KG1 (cell line): ENCODE measurements around the gene FAM184A.
"Not testable (repeated sequence)": the region's sequence is repeated elsewhere in the genome, so short reads cannot be mapped to it uniquely, and the experiment has no call there.

ENCODE experiments used
- DNase-seq: peaks from one replicate; lab custom pipeline; 2025; lab: John Stamatoyannopoulos, UW

Gene FAM184A

DNA sequence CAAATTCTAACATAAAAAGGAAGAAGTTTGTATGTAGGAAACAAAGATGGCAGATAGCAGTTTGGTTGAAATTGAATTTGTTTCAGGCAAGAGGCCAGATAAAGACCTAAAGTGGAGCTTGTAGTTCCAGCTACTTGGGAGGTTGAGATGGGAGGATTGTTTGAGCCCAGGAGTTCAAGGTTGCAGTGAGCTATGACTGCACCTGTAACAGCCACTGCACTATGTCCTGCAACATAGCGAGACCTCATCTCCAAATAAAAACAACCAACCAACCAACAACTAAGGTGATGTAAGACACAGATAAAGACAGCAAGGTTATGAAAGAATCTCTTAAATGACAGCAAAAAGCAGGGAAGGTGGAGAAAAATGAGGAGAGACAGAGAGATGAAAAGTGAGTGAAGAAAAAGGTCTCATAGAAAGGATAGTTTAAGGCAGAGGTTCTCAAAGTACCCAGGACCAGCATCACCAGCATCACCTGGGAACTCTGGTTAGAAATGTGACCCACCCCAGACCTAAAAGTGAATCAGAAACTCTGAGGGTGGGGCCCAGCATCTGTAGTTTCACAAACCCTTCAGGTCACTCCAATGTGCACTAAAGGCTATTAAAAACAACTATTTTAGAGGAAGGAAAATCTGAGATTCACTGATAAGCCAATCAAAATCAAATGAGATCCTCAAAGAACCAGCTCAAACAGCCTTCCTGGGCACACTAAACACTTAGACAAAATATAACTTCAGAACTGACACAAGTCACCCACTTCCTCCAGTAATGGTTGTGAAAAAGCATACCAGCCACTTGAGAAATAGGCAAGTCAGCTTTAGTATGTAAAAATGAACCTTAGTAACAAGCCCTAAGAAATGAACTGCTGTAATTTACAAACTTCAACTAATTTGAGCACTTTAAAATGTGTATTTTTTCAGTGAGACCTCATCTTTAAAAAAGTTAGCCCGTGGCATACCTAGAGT is 57.6 kb downstream of the FAM184A start:
- DNase-seq = no peak

GRCh38 chr6:119015165-119015564 is 63.3 kb downstream of the FAM184A start:
- DNase-seq = not testable (repeated sequence)

DNA sequence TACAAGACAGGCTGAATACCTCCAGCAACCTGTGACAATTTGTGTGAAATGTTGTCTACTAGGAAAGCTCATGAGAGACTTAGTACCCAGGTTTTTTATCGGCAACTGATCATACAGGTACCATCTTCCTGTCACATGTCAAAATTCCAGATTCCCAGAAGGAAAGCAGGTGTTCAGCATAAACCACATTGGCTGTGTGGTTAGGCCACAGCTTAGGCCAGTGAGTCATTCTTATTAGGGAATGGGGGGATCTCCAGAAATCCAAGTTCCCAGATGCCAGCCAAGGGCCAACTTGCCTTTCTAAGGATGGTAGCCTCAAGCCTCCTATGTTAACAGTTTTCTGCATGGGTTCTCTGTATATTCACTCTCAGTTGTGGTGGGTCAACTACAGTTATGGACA is 65.9 kb downstream of the FAM184A start:
- no peak for DNase-seq

DNA sequence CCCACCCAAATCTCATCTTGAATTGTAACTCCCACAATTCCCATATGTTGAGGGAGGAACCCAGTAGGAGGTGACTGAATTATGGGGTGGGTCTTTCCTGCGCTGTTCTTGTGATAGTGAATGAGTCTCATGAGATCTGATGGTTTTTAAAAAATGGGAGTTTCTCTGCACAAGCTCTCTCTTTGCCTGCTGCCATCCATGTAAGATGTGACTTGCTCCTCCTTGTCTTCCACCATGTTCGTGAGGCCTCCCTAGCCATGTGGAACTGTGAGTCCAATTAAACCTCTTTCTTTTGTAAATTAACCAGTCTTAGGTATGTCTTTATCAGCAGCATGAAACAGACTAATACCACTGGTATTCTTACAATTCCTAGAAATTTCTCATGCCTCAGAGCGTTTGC is 69.2 kb downstream of the FAM184A start:
- not testable (repeated sequence) for DNase-seq

DNA sequence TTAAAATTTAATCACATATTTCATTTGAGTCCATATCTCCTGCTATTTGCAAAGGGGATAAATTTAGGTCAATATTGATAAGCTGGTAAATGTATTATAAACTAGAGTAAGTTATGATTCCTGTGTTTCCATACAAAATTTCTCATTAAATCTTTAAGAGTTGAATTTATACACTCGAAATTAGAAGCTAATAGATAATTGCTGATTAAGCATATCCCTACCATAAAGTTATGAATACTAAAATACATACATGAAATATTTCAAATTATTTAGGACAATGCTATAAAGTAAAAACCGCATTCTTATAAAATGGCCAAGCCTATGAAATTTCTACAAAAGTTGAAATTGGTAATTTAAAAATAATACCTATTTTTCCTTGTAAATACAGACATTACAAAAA is 71.5 kb downstream of the FAM184A start:
- no peak for DNase-seq

DNA sequence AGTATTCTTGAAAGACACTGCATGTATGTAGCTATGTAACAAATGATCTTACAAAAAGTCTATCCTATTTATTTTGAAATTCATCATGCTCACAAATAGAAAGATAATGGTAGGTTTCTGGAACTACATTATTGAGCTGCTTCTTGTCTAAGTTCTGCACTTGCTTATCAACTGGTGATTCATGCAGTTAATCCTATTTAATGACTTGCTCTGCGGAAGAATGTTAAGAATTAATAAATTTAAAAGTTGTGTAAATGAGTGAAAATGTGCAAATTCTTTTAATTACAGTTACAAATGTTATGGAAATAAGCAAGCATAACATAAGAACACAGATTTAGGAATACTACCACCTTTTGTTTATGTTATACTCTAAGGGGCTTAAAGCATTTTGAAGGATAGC is 76.4 kb downstream of the FAM184A start:
- DNase-seq = no peak

GRCh38 chr6:118999494-119000040 is 78.9 kb downstream of the FAM184A start:
- DNase-seq = no peak

- not testable (repeated sequence) for DNase-seq
These were observed 81.0 kb downstream of the FAM184A start for GRCh38 chr6:118997426-118997825.

DNA sequence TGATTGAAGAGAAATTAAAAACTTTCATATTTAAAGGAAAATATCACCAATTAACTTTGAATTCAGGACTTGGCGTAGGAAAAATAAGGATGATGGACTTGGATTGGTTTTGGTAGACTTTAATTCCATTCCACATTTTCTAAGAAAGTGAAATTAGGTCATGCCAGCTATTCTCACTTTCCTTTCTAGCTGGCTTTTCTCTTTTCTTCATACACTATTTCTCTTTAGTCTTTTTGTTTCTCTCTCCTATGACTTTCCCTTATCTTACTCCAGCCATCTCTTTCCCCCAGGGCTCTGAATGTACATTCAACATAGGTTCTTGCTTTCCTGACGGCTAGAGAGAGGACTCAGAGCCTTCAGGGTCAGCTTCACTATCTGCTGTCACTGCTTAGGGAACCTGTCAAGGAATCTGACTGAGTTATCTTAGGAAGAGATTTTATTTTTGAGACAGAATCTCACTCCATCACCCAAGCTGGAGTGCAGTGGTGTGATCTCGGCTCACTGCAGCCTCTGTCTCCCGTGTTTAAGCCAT is 82.1 kb downstream of the FAM184A start:
- no peak for DNase-seq

DNA sequence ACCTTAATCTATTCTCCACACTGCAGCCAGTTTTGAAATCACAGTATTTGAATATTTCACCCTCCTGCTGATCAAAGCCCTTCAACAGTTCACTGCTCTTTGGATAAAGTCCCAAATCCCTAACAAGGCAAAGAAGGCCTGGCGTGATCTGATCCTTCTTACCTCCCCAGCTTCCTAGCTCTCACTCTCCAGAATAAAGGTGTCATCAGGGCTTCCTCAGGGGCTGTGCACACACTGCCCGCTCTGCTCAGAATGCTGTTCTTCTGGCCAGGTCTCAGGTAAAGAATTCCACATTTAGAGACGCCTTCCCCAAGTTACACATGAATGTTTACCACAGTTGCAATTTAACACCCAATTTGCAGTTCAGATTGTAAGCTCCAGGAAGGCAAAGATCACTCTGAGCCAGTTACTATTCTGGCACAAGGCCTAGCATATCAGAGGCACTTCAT is 84.6 kb downstream of the FAM184A start:
- no peak for DNase-seq

DNA sequence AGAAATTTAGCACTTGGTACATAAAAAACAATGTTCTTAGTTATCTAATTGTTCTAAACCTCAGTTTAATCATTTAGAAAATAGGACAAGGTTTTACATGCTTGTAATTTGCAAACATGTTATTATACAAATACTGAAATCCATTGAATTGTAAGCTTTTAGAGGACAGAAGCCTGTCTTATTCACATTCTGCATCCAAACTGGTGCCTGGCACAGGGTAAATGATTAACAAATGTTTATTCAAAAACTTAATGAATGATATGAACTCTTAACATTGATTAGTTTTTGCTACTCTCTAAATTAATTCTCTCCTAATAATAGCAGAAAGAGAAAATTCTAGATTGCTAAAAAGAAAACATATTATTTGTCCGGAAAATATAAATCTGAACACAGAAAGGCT is 85.1 kb downstream of the FAM184A start:
- DNase-seq = no peak

DNA sequence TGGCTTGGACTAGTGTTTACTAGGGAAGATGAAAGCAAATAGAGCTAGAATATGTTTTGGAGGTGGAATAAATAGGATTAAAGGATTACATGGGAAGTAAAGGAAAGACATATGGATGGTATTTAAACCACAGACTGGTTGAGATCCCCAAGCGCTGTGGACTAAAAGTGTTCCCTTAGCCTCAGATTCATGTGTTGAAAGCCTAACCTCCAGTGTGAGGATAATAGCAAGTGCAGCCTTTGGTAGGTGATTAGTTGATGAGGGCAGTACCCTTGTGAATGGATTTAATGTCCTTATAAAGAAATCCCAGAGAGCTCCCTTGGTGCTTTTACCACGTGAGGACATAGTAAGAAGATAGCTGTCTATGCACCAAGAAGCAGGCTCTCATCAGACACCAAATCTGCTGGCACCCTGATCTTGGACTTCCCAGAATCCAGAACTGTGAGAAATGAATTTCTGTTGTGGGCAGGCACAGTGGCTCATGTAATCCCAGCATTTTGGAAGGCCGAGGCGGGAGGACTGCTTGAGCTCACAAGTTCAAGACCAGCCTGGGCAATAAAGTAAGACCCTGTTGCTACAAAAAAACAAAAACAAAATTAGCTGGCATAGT is 86.2 kb downstream of the FAM184A start:
- DNase-seq = no peak

GRCh38 chr6:118986312-118986711 is 92.2 kb downstream of the FAM184A start:
- no peak for DNase-seq

DNA sequence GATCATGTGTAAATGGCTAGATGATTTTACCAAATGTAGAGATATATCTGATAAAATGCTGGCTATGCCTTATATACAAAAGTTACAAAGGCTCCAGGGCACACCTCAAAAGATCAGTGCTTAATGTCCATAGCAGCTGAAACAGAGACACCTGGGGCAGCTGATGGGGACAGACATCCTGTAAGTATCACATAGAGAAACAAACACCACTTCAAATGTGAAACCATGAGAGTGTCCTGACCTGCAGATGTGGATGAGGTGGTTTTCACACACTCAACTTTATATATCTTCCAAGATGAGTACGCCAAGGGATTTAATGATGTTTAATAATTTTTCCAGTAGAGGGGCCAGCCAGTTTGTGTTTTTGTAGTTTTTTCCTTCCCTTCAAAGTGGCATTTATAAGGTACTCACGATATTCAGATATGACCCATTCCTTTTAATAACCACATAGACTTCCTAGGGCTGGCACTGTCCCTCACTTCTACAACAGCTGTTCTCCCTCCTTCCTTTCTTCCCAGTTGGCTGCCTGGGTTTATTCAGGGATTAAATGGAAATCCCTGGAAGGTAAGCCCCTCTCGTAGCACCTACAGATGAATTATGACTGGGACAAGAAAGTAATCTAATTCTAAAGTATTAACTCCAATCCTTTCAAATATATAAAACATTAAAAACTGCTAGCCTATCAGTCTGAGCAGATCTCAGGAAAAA is 93.2 kb downstream of the FAM184A start:
- no peak for DNase-seq

GRCh38 chr6:118984342-118984741 is 94.1 kb downstream of the FAM184A start:
- DNase-seq = no peak

GRCh38 chr6:118982575-118982911 is 95.9 kb downstream of the FAM184A start:
- DNase-seq = no peak

DNA sequence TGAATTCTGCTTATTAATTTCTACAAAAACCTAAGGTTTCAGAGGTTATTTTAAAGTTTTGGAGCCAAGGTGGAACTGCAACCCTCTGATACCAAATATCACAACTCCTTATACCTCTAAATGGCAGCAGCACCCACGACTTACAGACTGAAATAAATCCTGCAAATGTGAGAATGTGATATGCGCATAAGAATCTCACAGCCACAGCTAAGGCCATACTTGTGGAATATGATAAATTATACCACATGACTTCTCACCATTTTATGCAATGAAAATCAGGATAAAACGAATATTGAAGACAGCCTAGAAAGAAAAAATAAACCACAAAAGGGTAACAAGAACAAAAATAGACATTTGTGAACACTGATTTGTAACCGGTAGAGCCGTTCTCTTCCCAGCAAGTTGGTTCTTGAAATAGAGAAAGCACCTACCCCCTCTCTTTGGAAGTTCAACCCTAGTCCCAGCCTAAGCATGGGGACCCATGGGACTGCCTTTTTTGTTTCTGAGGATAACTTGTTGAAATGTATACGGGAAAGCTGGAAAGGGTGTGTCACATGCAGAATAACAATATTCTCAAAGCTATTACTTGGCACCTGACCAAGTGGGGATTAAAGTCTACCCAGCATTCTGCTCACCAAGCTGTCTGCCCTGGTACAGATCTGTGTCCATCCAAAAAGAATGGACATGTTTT is 96.4 kb downstream of the FAM184A start:
- DNase-seq = no peak

GRCh38 chr6:118980063-118980462 is 98.4 kb downstream of the FAM184A start:
- no peak for DNase-seq

DNA sequence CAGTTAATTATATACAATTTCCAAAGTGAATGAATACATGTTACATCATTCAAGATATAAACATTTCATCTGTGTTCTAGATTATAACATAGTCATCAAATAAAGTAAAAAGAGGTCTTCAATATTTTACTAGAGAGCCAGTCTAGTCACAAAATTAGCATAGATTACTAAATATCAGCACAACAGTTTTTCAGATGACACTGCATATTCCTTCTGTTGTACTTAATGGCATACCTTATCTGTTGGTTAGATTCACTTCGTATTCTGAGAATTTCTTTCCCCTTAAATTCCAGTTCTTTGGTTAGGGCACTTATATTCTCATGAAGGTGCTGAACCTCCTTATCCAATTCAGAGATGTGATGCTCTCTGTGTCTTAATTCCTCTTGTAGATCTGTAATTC is 103.7 kb downstream of the FAM184A start:
- DNase-seq = no peak

GRCh38 chr6:118971682-118972081 is 106.8 kb downstream of the FAM184A start:
- no peak for DNase-seq

- DNase-seq = no peak
These were observed 107.6 kb downstream of the FAM184A start for GRCh38 chr6:118970866-118971265.

GRCh38 chr6:118968416-118968815 is 110.0 kb downstream of the FAM184A start:
- no peak for DNase-seq
